DMS79 (cell line): ENCODE results near the gene SETD5.
A peak's percentile ranks its signal among the peaks of the same experiment; 100 is the strongest.

Experiments
- DNase-seq: peaks from one replicate; lab custom pipeline; 2025; lab: John Stamatoyannopoulos, UW

Gene SETD5

GRCh38 chr3:9397332-9397905 is at the start of gene SETD5:
Gene SETD5, plus strand, starts transcription at chr3:9397615. Its CDS starts 31,324 bp downstream, at chr3:9428939.
- peak; percentile 72 for DNase-seq

GRCh38 chr3:9347887-9348286 is 49.5 kb upstream of the SETD5 start:
- no peak for DNase-seq

GRCh38 chr3:9349321-9350117 is 47.9 kb upstream of the SETD5 start:
- peak; percentile 43 for DNase-seq

- no peak for DNase-seq
Measured at GRCh38 chr3:9351709-9352126, 45.7 kb upstream of the SETD5 start.

- no peak for DNase-seq
Measured at GRCh38 chr3:9352917-9353752, 44.3 kb upstream of the SETD5 start.

GRCh38 chr3:9361691-9362388 is 35.6 kb upstream of the SETD5 start:
- DNase-seq = no peak

- peak; percentile 80 for DNase-seq
Measured at GRCh38 chr3:9362731-9363530, 34.5 kb upstream of the SETD5 start, which contains the start of gene THUMPD3. Gene THUMPD3, plus strand, starts transcription at chr3:9363054. Its CDS starts 2,015 bp downstream, at chr3:9365069.

- no peak for DNase-seq
Measured at GRCh38 chr3:9369508-9369907, 27.9 kb upstream of the SETD5 start.

- DNase-seq = no peak
Measured at GRCh38 chr3:9373465-9373864, 23.9 kb upstream of the SETD5 start.

GRCh38 chr3:9377981-9378380 is 19.4 kb upstream of the SETD5 start:
- no peak for DNase-seq

GRCh38 chr3:9379327-9379726 is 18.1 kb upstream of the SETD5 start:
- no peak for DNase-seq

- DNase-seq = no peak
Measured at GRCh38 chr3:9380014-9380413, 17.4 kb upstream of the SETD5 start.

GRCh38 chr3:9384141-9384828 is 13.1 kb upstream of the SETD5 start:
- no peak for DNase-seq

- no peak for DNase-seq
Measured at GRCh38 chr3:9385187-9386077, 12.0 kb upstream of the SETD5 start.

- no peak for DNase-seq
Measured at GRCh38 chr3:9386078-9386459, 11.3 kb upstream of the SETD5 start.

GRCh38 chr3:9386501-9387321 is 10.7 kb upstream of the SETD5 start:
- DNase-seq = no peak

GRCh38 chr3:9387322-9387655 is 10.1 kb upstream of the SETD5 start:
- DNase-seq = no peak

GRCh38 chr3:9388142-9388541 is 9.3 kb upstream of the SETD5 start:
- DNase-seq = no peak
